Pancreas (tissue), 10 donors: ENCODE measurements around the gene SCMH1. TPM values are rescaled to one million over a fixed set of nuclear protein-coding genes. Genes with fewer than 3 reads are reported as not detected.

Experiments used
- ATAC-seq, 4 donors: fragments of 200-7000 bp; cut with Tn5 transposase; one replicate each; pipeline versions ENCODE4 v1.8.0 to v1.9.1; 2020; ENCODE audit warnings: mild to moderate bottlenecking in 4 of 4, moderate library complexity in 4 of 4
- DNase-seq, 6 donors: peaks; one replicate each; pipeline ENCODE4 v3.0.0-alpha.2; 2020
- FAIRE-seq: peaks from 2 replicates; lab custom pipeline; 2012; peaks lifted over from hg19 to GRCh38; lab: Jason Lieb, UNC
- H3K27ac ChIP-seq, 4 donors: fragments of 200-600 bp; sonication (generic); 1 replicate in 3 of 4; 2 replicates in 1 of 4; pipeline versions ENCODE4 v1.5.0 to v1.8.0; 2020
- H3K27me3 ChIP-seq, 4 donors: fragments of 200-600 bp; one replicate each; pipeline ENCODE4 v1.8.0; 2021
- H3K36me3 ChIP-seq, 3 donors: fragments of 200-600 bp; sonication (generic) in 1 of 3; one replicate each; pipeline versions ENCODE4 v1.5.0 to v1.8.0; 2020 to 2021
- H3K4me1 ChIP-seq, 3 donors: fragments of 200-600 bp; one replicate each; pipeline ENCODE4 v1.8.0; 2021
- H3K4me3 ChIP-seq, 4 donors: fragments of 200-600 bp; sonication (generic) in 2 of 4; one replicate each; pipeline versions ENCODE4 v1.5.0 to v1.8.0; 2020 to 2021
- H3K9me3 ChIP-seq, 4 donors: fragments of 200-600 bp; one replicate each; pipeline ENCODE4 v1.8.0; 2021
- WGBS, 2 donors: extraction: QIAGEN DNeasy Blood & Tissue Kit; methylation state at CpG; one replicate each; pipeline ENCODE4 v1.1.7; 2013; 5-methylcytosine and 5-hydroxymethylcytosine counted together
- intact Hi-C, 3 donors: fragments of 100-400 bp; cut with DNase I; formaldehyde crosslinking; loops; one replicate each; pipeline versions ENCODE4 v1.11.1 to v1.14.2; 2022
- polyA plus RNA-seq, 2 donors: library from polyadenylated mRNA; stranded (reverse); fragments of 200-250 nt; gene quantifications; one replicate each; pipeline ENCODE4 v1.2.3, GENCODE V29; 2013
- total RNA-seq, 6 donors: library from RNA; stranded (reverse); fragmentation: NEBNext Ultra II Directional in 4 of 6; extraction: Animal tissue kit (Norgen Biotek cat#: 25700) in 4 of 6; gene quantifications; one replicate each; pipeline versions ENCODE4 v1.2.1 to v1.2.4, GENCODE V29; 2021 to 2023
- TF ChIP-seq, protein P1 (sequence below), 4 donors: fragments of 200-600 bp; sonication (generic) in 3 of 4; IDR thresholded peaks; one replicate each; pipeline versions ENCODE4 v1.5.0 to v1.8.0; 2021; ENCODE audit warnings: antibody characterized with exemption in 4 of 4
- donor health status: healthy with polysubstance abuse.
- donor health status: DM: no; HTN: no; CAD: no; lungs with moderate emphysema.
- donor health status: DM: no; HTN: no; CAD: no.
- donor health status: control.
- donor health status: control.
- donor health status: Bipolar disorder and iron deficiency.
- donor health status: DM: yes; HTN: yes; CAD: no.
- donor health status: DM: no; HTN: no; CAD: no.
- donor health status: DM: no; HTN: no; CAD: no.
- donor health status: DM: yes; HTN: yes; CAD: no.

Gene SCMH1
- total and polyA plus RNA-seq, 8 donors: 24.5 to 41.9 (median 29.9) TPM

DNA sequence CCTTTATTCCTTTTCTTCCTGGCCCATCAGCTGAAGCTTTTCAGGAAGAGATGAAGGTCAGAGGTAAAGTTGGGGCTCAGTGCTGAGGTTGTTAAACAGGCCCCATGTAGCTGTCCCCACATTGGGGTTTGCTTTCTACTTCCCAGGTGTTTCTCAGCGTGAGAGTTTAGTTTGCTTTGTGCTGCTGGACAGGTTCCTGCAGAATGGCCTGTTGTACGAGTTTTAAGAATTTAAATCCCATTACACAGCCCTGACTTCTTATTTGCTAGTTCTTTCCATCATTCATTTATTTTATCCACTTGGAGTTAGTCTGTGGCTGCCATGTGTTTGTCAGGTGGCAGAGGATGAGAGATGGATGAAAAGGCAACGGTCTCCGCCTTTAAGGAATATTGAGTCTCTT is 243.4 kb downstream of the SCMH1 start:
- DNase-seq (no peak), ATAC-seq (no peak), FAIRE-seq (no peak)
- no peak overlapping the region for H3K27ac ChIP-seq
- TF ChIP-seq, protein P1, sequence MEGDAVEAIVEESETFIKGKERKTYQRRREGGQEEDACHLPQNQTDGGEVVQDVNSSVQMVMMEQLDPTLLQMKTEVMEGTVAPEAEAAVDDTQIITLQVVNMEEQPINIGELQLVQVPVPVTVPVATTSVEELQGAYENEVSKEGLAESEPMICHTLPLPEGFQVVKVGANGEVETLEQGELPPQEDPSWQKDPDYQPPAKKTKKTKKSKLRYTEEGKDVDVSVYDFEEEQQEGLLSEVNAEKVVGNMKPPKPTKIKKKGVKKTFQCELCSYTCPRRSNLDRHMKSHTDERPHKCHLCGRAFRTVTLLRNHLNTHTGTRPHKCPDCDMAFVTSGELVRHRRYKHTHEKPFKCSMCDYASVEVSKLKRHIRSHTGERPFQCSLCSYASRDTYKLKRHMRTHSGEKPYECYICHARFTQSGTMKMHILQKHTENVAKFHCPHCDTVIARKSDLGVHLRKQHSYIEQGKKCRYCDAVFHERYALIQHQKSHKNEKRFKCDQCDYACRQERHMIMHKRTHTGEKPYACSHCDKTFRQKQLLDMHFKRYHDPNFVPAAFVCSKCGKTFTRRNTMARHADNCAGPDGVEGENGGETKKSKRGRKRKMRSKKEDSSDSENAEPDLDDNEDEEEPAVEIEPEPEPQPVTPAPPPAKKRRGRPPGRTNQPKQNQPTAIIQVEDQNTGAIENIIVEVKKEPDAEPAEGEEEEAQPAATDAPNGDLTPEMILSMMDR (IDR thresholded peaks at IDR 0.05): no peak
- WGBS, 2 donors: 95 to 96% methylated on average over 4 of the region's 4 CpGs
- H3K27me3 ChIP-seq: no peaks in the 10 kb centered on the region
- H3K9me3 ChIP-seq: no peaks in the 10 kb centered on the region
- H3K4me1 ChIP-seq: peaks cover 0 to 5% (median 0%) of the 10 kb centered on the region in 3 donors
- no peak overlapping the region for H3K4me3 ChIP-seq
- intact Hi-C loops: no loop called here
- peaks cover 0 to 25% (median 21%) of the 10 kb centered on the region in 3 donors for H3K36me3 ChIP-seq

DNA sequence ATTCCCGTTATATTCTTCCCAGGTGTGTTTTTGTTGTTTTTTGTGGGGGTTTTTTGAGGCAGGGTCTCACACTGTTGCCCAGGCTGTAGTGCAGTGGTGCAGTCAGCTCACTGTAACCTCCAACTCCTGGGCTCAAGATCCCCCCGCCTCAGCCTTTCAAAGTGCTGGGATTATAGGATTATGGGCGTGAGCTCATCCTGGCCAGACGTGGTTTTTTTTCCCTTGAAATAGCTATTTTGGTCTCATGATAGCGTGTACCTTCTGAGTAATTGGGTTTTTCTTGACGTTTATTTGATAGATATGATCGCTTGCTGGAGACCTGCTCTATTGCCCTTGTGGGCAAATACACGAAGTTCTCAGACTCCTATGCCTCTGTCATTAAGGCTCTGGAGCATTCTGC is 245.0 kb downstream of the SCMH1 start:
- TF ChIP-seq, protein P1 (IDR thresholded peaks at IDR 0.05): no peak
- Histone ChIP-seq H3K9me3 (no peaks in the 10 kb centered on the region), H3K27me3 (no peaks in the 10 kb centered on the region), H3K36me3 (peaks cover 0 to 25% (median 21%) of the 10 kb centered on the region in 3 donors), H3K27ac (no peak overlapping the region), H3K4me3 (no peak overlapping the region), H3K4me1 (no peaks in the 10 kb centered on the region)
- intact Hi-C loops: no loop called here
- ATAC-seq: no peak
- FAIRE-seq: no peak
- no peak for DNase-seq
- 88 to 92% methylated on average over 8 of the region's 8 CpGs for WGBS, 2 donors

DNA sequence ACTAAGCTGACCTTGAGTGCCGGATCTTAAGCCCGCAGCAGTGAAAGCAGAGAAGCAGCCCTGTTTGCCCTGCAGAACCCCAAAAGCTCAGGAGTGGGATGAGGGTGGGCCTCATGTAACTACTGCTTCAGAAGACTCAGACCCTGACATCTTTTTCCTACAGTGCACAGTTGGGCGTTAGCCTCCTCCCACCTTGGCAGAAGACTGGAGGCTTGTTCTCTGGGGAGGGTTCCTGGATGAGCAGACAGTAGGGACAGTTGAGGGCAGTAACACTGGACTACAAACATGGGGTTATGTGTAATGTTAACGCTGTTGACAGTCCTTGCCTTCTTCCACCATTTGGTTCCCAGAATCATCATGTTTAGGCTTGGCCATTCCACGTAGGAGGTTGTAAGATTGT is 253.0 kb downstream of the SCMH1 start:
- DNase-seq (no peak), ATAC-seq (no peak), FAIRE-seq (no peak)
- Histone ChIP-seq H3K36me3 (peaks cover 0 to 8% (median 3%) of the 10 kb centered on the region in 3 donors), H3K27ac (peak overlapping the region in 1 of 4 donors; percentile 28), H3K4me3 (no peak overlapping the region), H3K9me3 (no peaks in the 10 kb centered on the region), H3K27me3 (no peaks in the 10 kb centered on the region), H3K4me1 (peaks cover 12 to 26% (median 19%) of the 10 kb centered on the region in 3 donors)
- WGBS, 2 donors: 95 to 97% methylated on average over 5 of the region's 5 CpGs
- TF ChIP-seq, protein P1 (IDR thresholded peaks at IDR 0.05): no peak
- intact Hi-C loops: no loop called here

DNA sequence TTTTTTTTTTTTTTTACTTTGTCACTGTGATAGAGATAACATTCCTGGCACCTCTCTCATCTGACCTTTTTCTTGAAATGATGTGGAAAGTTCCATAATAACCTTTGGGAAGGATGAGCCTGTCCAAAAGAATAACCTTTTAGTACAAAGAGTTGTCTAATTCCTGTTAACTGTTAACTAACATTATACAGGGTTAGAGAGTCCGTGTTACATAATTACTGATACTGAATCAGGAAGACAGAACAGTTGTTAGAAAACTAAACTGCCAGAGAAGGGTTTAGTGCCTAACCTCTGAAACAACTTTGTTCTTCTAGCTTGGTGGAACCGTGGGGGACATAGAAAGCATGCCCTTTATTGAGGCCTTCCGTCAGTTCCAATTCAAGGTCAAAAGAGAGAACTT is 253.8 kb downstream of the SCMH1 start:
- no peak overlapping the region for H3K4me3 ChIP-seq
- TF ChIP-seq, protein P1 (IDR thresholded peaks at IDR 0.05): no peak
- peaks cover 12 to 26% (median 19%) of the 10 kb centered on the region in 3 donors for H3K4me1 ChIP-seq
- ATAC-seq (peak in 2 of 4 donors; percentile 27 to 32), DNase-seq (no peak), FAIRE-seq (no peak)
- H3K9me3 ChIP-seq: no peaks in the 10 kb centered on the region
- peaks cover 0 to 8% (median 3%) of the 10 kb centered on the region in 3 donors for H3K36me3 ChIP-seq
- intact Hi-C loops: no loop called here
- WGBS, 2 donors: 43 to 48% methylated on average over 3 of the region's 3 CpGs
- H3K27ac ChIP-seq: peak overlapping the region in 1 of 4 donors; percentile 28
- H3K27me3 ChIP-seq: no peaks in the 10 kb centered on the region

DNA sequence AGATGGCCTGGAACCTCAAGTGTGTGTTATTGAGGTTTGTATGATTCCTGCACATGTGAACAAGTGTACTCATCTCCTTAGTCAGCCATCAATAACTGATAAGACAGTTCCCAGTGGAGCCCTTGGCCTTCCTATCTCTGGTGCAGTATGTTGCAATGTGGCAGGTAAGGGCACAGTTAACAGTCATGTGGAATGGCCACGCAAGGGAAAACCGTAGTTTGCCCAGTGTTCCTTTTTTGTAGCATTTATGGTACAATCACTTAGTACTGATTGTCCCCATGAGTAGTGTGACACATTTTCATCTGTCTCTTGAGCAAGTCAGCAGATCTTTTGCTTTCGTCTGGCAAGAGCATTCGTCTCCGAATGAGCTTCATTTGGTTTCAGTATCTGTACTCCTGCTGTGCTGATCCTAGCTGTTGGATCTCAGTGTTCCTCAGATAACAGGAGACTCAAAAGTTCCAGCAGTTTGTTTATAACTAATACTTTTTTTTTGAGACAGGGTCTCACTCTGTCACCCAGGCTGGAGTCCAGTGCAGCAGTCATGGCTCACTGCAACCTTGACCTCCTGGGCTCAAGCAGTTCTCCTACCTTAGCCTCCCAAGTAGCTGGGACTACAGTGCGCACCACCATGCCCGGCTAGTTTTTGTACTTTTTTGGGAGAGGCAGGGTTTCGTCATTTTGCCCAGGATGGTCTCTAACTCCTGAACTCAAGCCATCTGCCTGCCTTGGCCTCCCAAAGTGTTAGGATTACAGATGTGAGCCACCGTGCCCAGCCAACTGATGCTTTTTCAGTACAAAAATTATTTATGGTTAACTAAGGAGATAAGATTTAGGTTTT is 254.4 kb downstream of the SCMH1 start:
- H3K27ac ChIP-seq: peak overlapping the region in 1 of 4 donors; percentile 59
- intact Hi-C loops: no loop called here
- ATAC-seq (peak in 1 of 4 donors; percentile 15), FAIRE-seq (no peak), DNase-seq (no peak)
- H3K4me1 ChIP-seq: peaks cover 12 to 28% (median 19%) of the 10 kb centered on the region in 3 donors
- no peaks in the 10 kb centered on the region for H3K27me3 ChIP-seq
- H3K9me3 ChIP-seq: no peaks in the 10 kb centered on the region
- 70 to 77% methylated on average over 9 of the region's 9 CpGs for WGBS, 2 donors
- peaks cover 0 to 8% (median 3%) of the 10 kb centered on the region in 3 donors for H3K36me3 ChIP-seq
- no peak overlapping the region for H3K4me3 ChIP-seq
- TF ChIP-seq, protein P1 (IDR thresholded peaks at IDR 0.05): no peak
